Tibial nerve (tissue), 4 donors: ENCODE measurements around the gene ITSN2. TPM values are rescaled to one million over a fixed set of nuclear protein-coding genes. Genes with fewer than 3 reads are reported as not detected.

Experiments used
- DNase-seq, 2 donors: peaks; one replicate each; pipeline ENCODE4 v3.0.0-alpha.2; 2019; ENCODE audit warnings: low spot score in 2 of 2
- H3K27ac ChIP-seq, 4 donors: fragments of 200-600 bp; sonication (generic) in 3 of 4; one replicate each; pipeline ENCODE4 v1.5.1; 2017 to 2019; ENCODE audit warnings: mild to moderate bottlenecking in 1 of 4
- H3K27me3 ChIP-seq, 2 donors: fragments of 200-600 bp; sonication (generic) in 1 of 2; one replicate each; pipeline versions ENCODE4 v1.5.1 to v1.6.0; 2017 to 2019
- H3K36me3 ChIP-seq, 3 donors: fragments of 200-600 bp; sonication (generic); one replicate each; pipeline ENCODE4 v1.5.1; 2018 to 2019
- H3K4me1 ChIP-seq, 4 donors: fragments of 200-600 bp; sonication (generic) in 3 of 4; one replicate each; pipeline ENCODE4 v1.5.1; 2017 to 2019
- H3K4me3 ChIP-seq, 4 donors: fragments of 200-600 bp; sonication (generic) in 3 of 4; one replicate each; pipeline ENCODE4 v1.5.1; 2017 to 2019; ENCODE audit warnings: mild to moderate bottlenecking in 1 of 4, moderate library complexity in 1 of 4
- H3K9me3 ChIP-seq, 4 donors: fragments of 200-600 bp; sonication (generic) in 3 of 4; one replicate each; pipeline ENCODE4 v1.5.1; 2017 to 2019
- CTCF ChIP-seq, 5 experiments: fragments of 200-600 bp in 3 of 5; fragments of 450-650 bp in 2 of 5; sonication (generic) in 3 of 5; IDR thresholded peaks; one replicate each; pipeline ENCODE4 v1.5.1; 2016 to 2019; ENCODE audit warnings: antibody characterized with exemption in 5 of 5, mild to moderate bottlenecking in 3 of 5, moderate library complexity in 2 of 5
- EP300 ChIP-seq, 2 donors: sonication (generic); formaldehyde crosslinking; IDR thresholded peaks; one replicate each; pipeline ENCODE4 v1.6.1; 2017; ENCODE audit warnings: antibody characterized with exemption in 2 of 2, mild to moderate bottlenecking in 1 of 2
- POLR2A ChIP-seq, 2 donors: fragments of 450-650 bp; IDR thresholded peaks; one replicate each; pipeline ENCODE4 v1.6.1; 2017; ENCODE audit warnings: antibody characterized with exemption in 2 of 2, mild to moderate bottlenecking in 2 of 2, moderate library complexity in 2 of 2
- WGBS, 2 donors: methylation state at CpG; one replicate each; pipeline ENCODE4 v1.1.5; 2018; 5-methylcytosine and 5-hydroxymethylcytosine counted together
- total RNA-seq, 4 donors: library from RNA; depleted of rRNA; stranded (reverse); fragments of >200 nt; gene quantifications; one replicate each; pipeline ENCODE4 v1.1.0, GENCODE V29; 2016

Gene ITSN2
- total RNA-seq, 4 donors from 2014 or later, result 47.3 to 54.2 (median 48.7) TPM

GRCh38 chr2:24191156-24191555 lies 169.2 kb downstream of the ITSN2 start:
- H3K27me3 ChIP-seq, result no peaks in the 10 kb centered on the region
- H3K4me3 ChIP-seq, result no peak overlapping the region
- DNase-seq, result no peak
- no peaks in the 10 kb centered on the region for H3K4me1 ChIP-seq
- H3K36me3 ChIP-seq, result peaks cover 0 to 42% (median 0%) of the 10 kb centered on the region in 3 donors
- TF ChIP-seq EP300 (IDR thresholded peaks at IDR 0.05) (no peak), POLR2A (IDR thresholded peaks at IDR 0.05) (no peak), CTCF (IDR thresholded peaks at IDR 0.05) (no peak)
- 88 to 90% methylated on average over 9 of the region's 9 CpGs for whole genome bisulfite sequencing, 2 donors
- peaks cover 0 to 3% (median 0%) of the 10 kb centered on the region in 4 donors for H3K9me3 ChIP-seq
- no peak overlapping the region for H3K27ac ChIP-seq

GRCh38 chr2:24190503-24190902 lies 169.8 kb downstream of the ITSN2 start:
- Histone ChIP-seq H3K9me3 (peaks cover 0 to 8% (median 0%) of the 10 kb centered on the region in 4 donors), H3K4me3 (no peak overlapping the region), H3K27ac (no peak overlapping the region), H3K27me3 (no peaks in the 10 kb centered on the region), H3K4me1 (no peaks in the 10 kb centered on the region), H3K36me3 (peaks cover 0 to 47% (median 0%) of the 10 kb centered on the region in 3 donors)
- WGBS, 2 donors, result 82 to 85% methylated on average over 9 of the region's 9 CpGs
- no peak for DNase-seq
- TF ChIP-seq CTCF (IDR thresholded peaks at IDR 0.05), result no peak

- no peaks in the 10 kb centered on the region for H3K27me3 ChIP-seq
- H3K27ac ChIP-seq, result no peak overlapping the region
- WGBS, 2 donors, result 78 to 84% methylated on average over 10 of the region's 10 CpGs
- H3K4me1 ChIP-seq, result no peaks in the 10 kb centered on the region
- H3K4me3 ChIP-seq, result no peak overlapping the region
- H3K36me3 ChIP-seq, result peaks cover 0 to 52% (median 0%) of the 10 kb centered on the region in 3 donors
- no peak for TF ChIP-seq POLR2A (IDR thresholded peaks at IDR 0.05)
- no peak for TF ChIP-seq EP300 (IDR thresholded peaks at IDR 0.05)
- no peak for TF ChIP-seq CTCF (IDR thresholded peaks at IDR 0.05)
- no peak for DNase-seq
- H3K9me3 ChIP-seq, result peaks cover 0 to 12% (median 0%) of the 10 kb centered on the region in 4 donors
Measured at GRCh38 chr2:24189551-24189950, 170.8 kb downstream of the ITSN2 start.

- Histone ChIP-seq H3K27ac (no peak overlapping the region), H3K9me3 (peaks cover 0 to 12% (median 0%) of the 10 kb centered on the region in 4 donors), H3K4me1 (no peaks in the 10 kb centered on the region), H3K36me3 (peaks cover 0 to 22% (median 0%) of the 10 kb centered on the region in 3 donors), H3K4me3 (no peak overlapping the region), H3K27me3 (no peaks in the 10 kb centered on the region)
- 78 to 83% methylated on average over 6 of the region's 6 CpGs for WGBS, 2 donors
- TF ChIP-seq CTCF (IDR thresholded peaks at IDR 0.05) (no peak), POLR2A (IDR thresholded peaks at IDR 0.05) (no peak), EP300 (IDR thresholded peaks at IDR 0.05) (no peak)
- DNase-seq, result no peak
Measured at GRCh38 chr2:24183366-24184069, 176.8 kb downstream of the ITSN2 start.

GRCh38 chr2:24182507-24182906 lies 177.8 kb downstream of the ITSN2 start:
- 84 to 92% methylated on average over 7 of the region's 7 CpGs for WGBS, 2 donors
- H3K4me3 ChIP-seq, result no peak overlapping the region
- H3K27me3 ChIP-seq, result no peaks in the 10 kb centered on the region
- no peak for DNase-seq
- H3K9me3 ChIP-seq, result peaks cover 0 to 11% (median 0%) of the 10 kb centered on the region in 4 donors
- TF ChIP-seq POLR2A (IDR thresholded peaks at IDR 0.05), result no peak
- no peak for TF ChIP-seq CTCF (IDR thresholded peaks at IDR 0.05)
- no peak overlapping the region for H3K27ac ChIP-seq
- H3K4me1 ChIP-seq, result no peaks in the 10 kb centered on the region
- peaks cover 0 to 14% (median 0%) of the 10 kb centered on the region in 3 donors for H3K36me3 ChIP-seq
